SK-MEL-5 (cell line): ENCODE measurements around the gene SCFD2. TPM values are rescaled to one million over a fixed set of nuclear protein-coding genes. Genes with fewer than 3 reads are reported as not detected.

Experiments used
- DNase-seq: peaks from one replicate; pipeline ENCODE4 v3.0.0-alpha.2; 2016; ENCODE audit warnings: low read depth, low spot score
- in situ Hi-C: cut with HindIII; loops from 2 replicates; pipeline ENCODE4 v1.10.0; 2016; ENCODE audit warnings: low sequenced_read_pairs, high pct_unique_total_duplicates, low pct_unique_long_range_greater_than_20kb
- total RNA-seq: library from RNA; depleted of rRNA; stranded (reverse); fragments of >200 nt; shearing (Covaris generic); gene quantifications from 2 replicates; pipeline ENCODE4 v1.2.3, GENCODE V29; 2014

SCFD2 gene
- total RNA-seq, 1 experiment from 2014 or later, result 25.7 TPM

GRCh38 chr4:52889778-52890520 lies 475.9 kb downstream of the SCFD2 start:
- in situ Hi-C loops, result no loop called here
- DNase-seq, result no peak

- no peak for DNase-seq
- in situ Hi-C loops, result no loop called here
Observed at GRCh38 chr4:52889354-52889753, 476.5 kb downstream of the SCFD2 start.

- DNase-seq, result no peak
- in situ Hi-C loops, result no loop called here
Observed at GRCh38 chr4:52884994-52885393, 480.9 kb downstream of the SCFD2 start.

GRCh38 chr4:52883707-52884669 lies 481.9 kb downstream of the SCFD2 start:
- in situ Hi-C loops, result no loop called here
- DNase-seq, result no peak

- in situ Hi-C loops, result no loop called here
- DNase-seq, result no peak
Observed at GRCh38 chr4:52883183-52883621, 482.7 kb downstream of the SCFD2 start.

- no peak for DNase-seq
- in situ Hi-C loops, result no loop called here
Observed at GRCh38 chr4:52880994-52881393, 484.9 kb downstream of the SCFD2 start.

GRCh38 chr4:52879471-52879870 lies 486.4 kb downstream of the SCFD2 start:
- in situ Hi-C loops, result no loop called here
- DNase-seq, result no peak

GRCh38 chr4:52877694-52878093 lies 488.2 kb downstream of the SCFD2 start:
- in situ Hi-C loops, result no loop called here
- DNase-seq, result no peak

GRCh38 chr4:52877036-52877435 lies 488.8 kb downstream of the SCFD2 start:
- in situ Hi-C loops, result no loop called here
- DNase-seq, result no peak

- no peak for DNase-seq
- in situ Hi-C loops, result no loop called here
Observed at GRCh38 chr4:52876069-52876468, 489.8 kb downstream of the SCFD2 start.

GRCh38 chr4:52874948-52875347 lies 490.9 kb downstream of the SCFD2 start:
- in situ Hi-C loops, result no loop called here
- DNase-seq, result no peak

GRCh38 chr4:52873861-52874343 lies 492.0 kb downstream of the SCFD2 start:
- in situ Hi-C loops, result no loop called here
- DNase-seq, result no peak

GRCh38 chr4:52873191-52873590 lies 492.7 kb downstream of the SCFD2 start:
- in situ Hi-C loops, result no loop called here
- peak; percentile 60 for DNase-seq

- in situ Hi-C loops, result no loop called here
- no peak for DNase-seq
Observed at GRCh38 chr4:52870225-52870624, 495.6 kb downstream of the SCFD2 start.

- in situ Hi-C loops, result no loop called here
- no peak for DNase-seq
Observed at GRCh38 chr4:52869656-52870055, 496.2 kb downstream of the SCFD2 start.

GRCh38 chr4:52869196-52869595 lies 496.7 kb downstream of the SCFD2 start:
- in situ Hi-C loops, result no loop called here
- no peak for DNase-seq

GRCh38 chr4:52868133-52868532 lies 497.7 kb downstream of the SCFD2 start:
- no peak for DNase-seq
- in situ Hi-C loops, result no loop called here

GRCh38 chr4:52867163-52867562 lies 498.7 kb downstream of the SCFD2 start:
- DNase-seq, result no peak
- in situ Hi-C loops, result no loop called here
